ENCODE measurements around the gene TEAD1. TPM values are rescaled to one million over a fixed set of nuclear protein-coding genes. Genes with fewer than 3 reads are reported as not detected.

The TEAD1 gene
- total RNA-seq, 2 experiments from 2014 or later: 0.11 TPM; not detected in 1

DNA sequence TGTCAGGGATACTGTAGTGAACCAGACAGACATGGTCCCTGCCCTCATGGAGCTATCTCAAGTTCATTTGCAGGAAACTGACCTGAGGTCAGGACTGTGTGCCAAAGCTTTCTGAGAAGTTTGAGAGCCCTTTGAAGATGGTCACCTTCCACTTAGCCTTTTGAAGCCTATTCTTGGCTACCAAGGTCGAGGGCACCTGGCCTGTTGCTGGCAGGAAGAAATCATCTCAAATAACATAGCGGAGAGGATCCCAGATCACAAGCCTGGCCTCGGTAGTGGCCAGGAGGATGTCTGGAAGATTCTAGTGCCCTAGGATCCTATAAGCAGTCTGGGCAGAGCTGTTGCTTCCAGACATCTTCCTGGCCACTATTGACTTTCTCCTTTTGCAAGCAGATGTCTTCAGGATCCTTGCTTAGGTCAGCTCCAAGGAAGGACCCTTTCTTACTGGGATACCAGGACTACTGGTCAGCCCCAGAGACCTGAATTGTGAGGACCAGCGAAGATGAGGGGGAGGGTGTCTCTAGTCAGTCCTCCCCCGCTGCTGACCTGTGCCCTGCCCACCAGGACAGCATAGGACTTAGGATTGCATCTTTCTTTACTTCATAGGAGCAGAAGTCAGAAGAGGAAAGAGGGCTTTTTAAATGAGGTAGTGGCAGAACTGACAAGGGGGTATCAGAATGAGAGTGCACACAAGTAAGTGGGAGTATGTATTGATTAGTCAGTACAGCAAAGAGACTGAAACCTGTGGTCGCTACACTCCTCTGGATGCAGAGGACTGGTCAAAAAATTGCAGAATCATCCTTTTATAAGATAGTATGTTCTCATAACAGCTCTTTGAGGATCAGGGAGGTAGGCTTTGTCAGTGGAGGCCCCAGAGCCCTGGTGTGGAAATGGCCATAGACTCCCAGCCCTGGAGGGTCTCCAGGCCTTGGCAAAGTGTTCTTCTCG, 94.8 kb downstream of the TEAD1 start:
- H3K27ac ChIP-seq (ENCODE audit: low read depth in 1 of 2, low read length in 2 of 2): no peak overlapping the region
- ChIA-PET CTCF (no interaction called here), POLR2A (no interaction called here)
- Mint-ChIP-seq H3K9me3 (no peaks in the 10 kb centered on the region), H3K36me3 (ENCODE audit: low read depth) (no peaks in the 10 kb centered on the region), H3K27ac (no peak overlapping the region), H3K4me1 (ENCODE audit: low read depth) (no peaks in the 10 kb centered on the region), H3K4me3 (no peak overlapping the region), H3K27me3 (peaks cover 11% of the 10 kb centered on the region)
- TF ChIP-seq, protein P1, sequence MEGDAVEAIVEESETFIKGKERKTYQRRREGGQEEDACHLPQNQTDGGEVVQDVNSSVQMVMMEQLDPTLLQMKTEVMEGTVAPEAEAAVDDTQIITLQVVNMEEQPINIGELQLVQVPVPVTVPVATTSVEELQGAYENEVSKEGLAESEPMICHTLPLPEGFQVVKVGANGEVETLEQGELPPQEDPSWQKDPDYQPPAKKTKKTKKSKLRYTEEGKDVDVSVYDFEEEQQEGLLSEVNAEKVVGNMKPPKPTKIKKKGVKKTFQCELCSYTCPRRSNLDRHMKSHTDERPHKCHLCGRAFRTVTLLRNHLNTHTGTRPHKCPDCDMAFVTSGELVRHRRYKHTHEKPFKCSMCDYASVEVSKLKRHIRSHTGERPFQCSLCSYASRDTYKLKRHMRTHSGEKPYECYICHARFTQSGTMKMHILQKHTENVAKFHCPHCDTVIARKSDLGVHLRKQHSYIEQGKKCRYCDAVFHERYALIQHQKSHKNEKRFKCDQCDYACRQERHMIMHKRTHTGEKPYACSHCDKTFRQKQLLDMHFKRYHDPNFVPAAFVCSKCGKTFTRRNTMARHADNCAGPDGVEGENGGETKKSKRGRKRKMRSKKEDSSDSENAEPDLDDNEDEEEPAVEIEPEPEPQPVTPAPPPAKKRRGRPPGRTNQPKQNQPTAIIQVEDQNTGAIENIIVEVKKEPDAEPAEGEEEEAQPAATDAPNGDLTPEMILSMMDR (IDR thresholded peaks at IDR 0.05): no peak
- H3K4me1 ChIP-seq (ENCODE audit: insufficient read depth, low read length): no peaks in the 10 kb centered on the region
- H3K27me3 ChIP-seq (ENCODE audit: control insufficient read depth in 1 of 2, insufficient read depth in 2 of 2, low read length in 2 of 2): peaks cover 0 to 4% of the 10 kb centered on the region in 2 experiments
- ATAC-seq (ENCODE audit: poor library complexity) (no peak), DNase-seq (no peak)
- no peaks in the 10 kb centered on the region for H3K36me3 ChIP-seq (ENCODE audit: insufficient read depth, low read length)
- no peaks in the 10 kb centered on the region for H3K9me3 ChIP-seq (ENCODE audit: control insufficient read depth in 1 of 2, insufficient read depth in 1 of 2, low read length in 2 of 2)
- H3K4me3 ChIP-seq (ENCODE audit: low read length): no peak overlapping the region
- intact Hi-C loops (cut with DNase I, micrococcal nuclease): no loop called here

DNA sequence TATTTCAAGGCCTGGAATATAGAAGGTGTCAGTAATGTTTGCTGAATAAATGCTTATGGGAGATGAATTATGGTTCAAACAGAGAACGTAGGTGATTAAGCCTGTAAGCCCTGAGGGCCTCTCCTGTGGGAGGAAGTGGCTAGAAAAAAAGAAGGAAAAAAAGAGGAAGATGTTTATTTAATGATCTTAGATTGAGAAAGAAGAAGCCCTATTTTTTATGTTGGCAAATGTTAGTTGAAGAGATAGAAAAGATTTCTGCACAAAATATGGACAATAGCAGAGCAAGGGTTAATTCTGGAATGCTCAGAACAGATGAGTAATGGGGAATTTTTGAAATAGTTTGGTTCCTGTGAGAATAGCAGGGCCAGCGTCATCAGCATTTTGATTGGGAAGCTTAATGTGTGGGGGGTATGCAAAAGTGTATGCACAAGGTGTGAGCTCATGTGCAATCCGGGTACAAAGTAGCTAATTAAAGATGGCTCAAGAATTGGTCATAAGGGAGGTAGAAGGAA, 95.7 kb downstream of the TEAD1 start:
- no peaks in the 10 kb centered on the region for H3K9me3 ChIP-seq (ENCODE audit: control insufficient read depth in 1 of 2, insufficient read depth in 1 of 2, low read length in 2 of 2)
- Mint-ChIP-seq H3K27me3 (peaks cover 13% of the 10 kb centered on the region), H3K36me3 (ENCODE audit: low read depth) (no peaks in the 10 kb centered on the region), H3K9me3 (no peaks in the 10 kb centered on the region), H3K4me1 (ENCODE audit: low read depth) (no peaks in the 10 kb centered on the region), H3K4me3 (no peak overlapping the region), H3K27ac (no peak overlapping the region)
- H3K27ac ChIP-seq (ENCODE audit: low read depth in 1 of 2, low read length in 2 of 2): no peak overlapping the region
- ChIA-PET POLR2A (no interaction called here), CTCF (no interaction called here)
- H3K4me3 ChIP-seq (ENCODE audit: low read length): no peak overlapping the region
- peaks cover 0 to 4% of the 10 kb centered on the region in 2 experiments for H3K27me3 ChIP-seq (ENCODE audit: control insufficient read depth in 1 of 2, insufficient read depth in 2 of 2, low read length in 2 of 2)
- no peak for DNase-seq
- no peaks in the 10 kb centered on the region for H3K4me1 ChIP-seq (ENCODE audit: insufficient read depth, low read length)
- TF ChIP-seq, protein P1 (IDR thresholded peaks at IDR 0.05): no peak
- no peak for ATAC-seq (ENCODE audit: poor library complexity)
- intact Hi-C loops (cut with DNase I, micrococcal nuclease): no loop called here
- H3K36me3 ChIP-seq (ENCODE audit: insufficient read depth, low read length): no peaks in the 10 kb centered on the region

DNA sequence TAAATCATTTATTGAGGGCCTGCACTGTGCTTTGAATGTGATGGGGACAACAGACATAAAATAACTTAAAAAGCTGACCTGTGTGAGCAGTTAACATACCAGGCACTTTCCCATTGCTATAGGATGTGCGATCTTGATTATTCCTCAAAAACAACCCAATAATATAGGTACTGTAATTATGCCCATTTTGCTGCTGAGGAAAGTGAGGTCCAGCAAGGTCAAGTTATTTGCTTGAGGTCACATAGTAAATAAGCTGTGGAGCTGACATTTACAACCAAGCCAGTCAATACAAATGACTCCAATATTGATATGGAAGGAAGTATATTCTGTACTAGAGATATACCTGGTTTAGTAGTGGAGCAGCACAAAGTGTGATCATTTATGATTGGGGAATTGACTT, 96.2 kb downstream of the TEAD1 start:
- ChIA-PET POLR2A (no interaction called here), CTCF (no interaction called here)
- Mint-ChIP-seq H3K4me1 (ENCODE audit: low read depth) (no peaks in the 10 kb centered on the region), H3K4me3 (no peak overlapping the region), H3K27ac (no peak overlapping the region), H3K36me3 (ENCODE audit: low read depth) (no peaks in the 10 kb centered on the region), H3K27me3 (peaks cover 19% of the 10 kb centered on the region), H3K9me3 (no peaks in the 10 kb centered on the region)
- H3K4me1 ChIP-seq (ENCODE audit: insufficient read depth, low read length): no peaks in the 10 kb centered on the region
- no peak overlapping the region for H3K4me3 ChIP-seq (ENCODE audit: low read length)
- DNase-seq (no peak), ATAC-seq (ENCODE audit: poor library complexity) (no peak)
- intact Hi-C loops (cut with DNase I, micrococcal nuclease): no loop called here
- peaks cover 0 to 3% of the 10 kb centered on the region in 2 experiments for H3K27me3 ChIP-seq (ENCODE audit: control insufficient read depth in 1 of 2, insufficient read depth in 2 of 2, low read length in 2 of 2)
- no peaks in the 10 kb centered on the region for H3K9me3 ChIP-seq (ENCODE audit: control insufficient read depth in 1 of 2, insufficient read depth in 1 of 2, low read length in 2 of 2)
- no peaks in the 10 kb centered on the region for H3K36me3 ChIP-seq (ENCODE audit: insufficient read depth, low read length)
- TF ChIP-seq, protein P1 (IDR thresholded peaks at IDR 0.05): no peak
- no peak overlapping the region for H3K27ac ChIP-seq (ENCODE audit: low read depth in 1 of 2, low read length in 2 of 2)
